Panc1 (cell line): ENCODE data around the gene EXT2. TPM values are rescaled to one million over a fixed set of nuclear protein-coding genes. Genes with fewer than 3 reads are reported as not detected.

Source experiments
- ATAC-seq: fragments of 200-7000 bp; cut with Tn5 transposase; 2 replicates; pipeline ENCODE4 v1.9.1; 2020; ENCODE audit warnings: mild to moderate bottlenecking, moderate library complexity
- BruUV-seq: library from RNA; stranded (reverse); fragments of 400-500 nt; replicated peaks from 2 replicates; lab custom pipeline; 2021; lab: Mats Ljungman, UMichigan
- CTCF ChIA-PET: fragments of 300-600 bp; sonication (Branson Sonifier 250); formaldehyde crosslinking; loops from one replicate; lab custom pipeline; 2022; ENCODE audit warnings: antibody characterized with exemption; lab: Charles Lee
- POLR2A ChIA-PET: fragments of 300-600 bp; sonication (Branson Sonifier 250); formaldehyde crosslinking; loops from one replicate; lab custom pipeline; 2022; ENCODE audit warnings: antibody characterized with exemption; lab: Charles Lee
- DNase-seq: peaks from one replicate; pipeline ENCODE4 v3.0.0-alpha.2; 2010; ENCODE audit warnings: low read depth, low spot score
- H3K27ac ChIP-seq: 2 replicates; pipeline ENCODE4 v1.5.1; 2011; ENCODE audit warnings: mild to moderate bottlenecking, low read length, inconsistent platforms
- H3K27me3 ChIP-seq: fragments of 200-500 bp; sonication (Bioruptor generic); 2 replicates; pipeline ENCODE4 v1.6.0; 2014; ENCODE audit warnings: low read length, inconsistent platforms; ENCODE audit not compliant: control insufficient read depth, insufficient read depth
- H3K36me3 ChIP-seq: fragments of 200-500 bp; sonication (Bioruptor generic); 2 replicates; pipeline ENCODE4 v1.5.1; 2014; ENCODE audit warnings: inconsistent platforms, mild to moderate bottlenecking, low read length, moderate library complexity; ENCODE audit not compliant: control insufficient read depth, insufficient read depth
- H3K4me1 ChIP-seq: 2 replicates; pipeline ENCODE4 v1.5.1; 2011; ENCODE audit warnings: inconsistent platforms, mild to moderate bottlenecking, low read length, moderate library complexity; ENCODE audit not compliant: control insufficient read depth, insufficient read depth
- H3K4me3 ChIP-seq, 2 experiments: 2 replicates each; pipeline ENCODE4 v1.5.1; 2011 to 2012; ENCODE audit warnings: low read depth in 2 of 2, low read length in 2 of 2, mild to moderate bottlenecking in 2 of 2, inconsistent platforms in 1 of 2, moderate library complexity in 1 of 2
- H3K9me3 ChIP-seq: fragments of 200-500 bp; sonication (Bioruptor generic); 2 replicates; pipeline ENCODE4 v1.5.1; 2014; ENCODE audit warnings: low read depth, mild to moderate bottlenecking, inconsistent platforms, low read length, moderate library complexity; ENCODE audit not compliant: control insufficient read depth, insufficient read depth
- POLR2AphosphoS5 ChIP-seq: IDR thresholded peaks from 2 replicates; pipeline ENCODE4 v1.6.1; 2012; ENCODE audit warnings: mild to moderate bottlenecking, low read depth, low read length, moderate library complexity
- SIN3A ChIP-seq: IDR thresholded peaks from 2 replicates; pipeline ENCODE4 v1.6.1; 2012; ENCODE audit warnings: low read depth, mild to moderate bottlenecking, low read length, moderate library complexity, borderline replicate concordance; ENCODE audit not compliant: insufficient read depth
- TCF7L2 ChIP-seq: IDR thresholded peaks from 2 replicates; pipeline ENCODE4 v1.6.1; 2011; ENCODE audit warnings: mild to moderate bottlenecking, low read depth, low read length, inconsistent platforms
- in situ Hi-C: cut with HindIII; loops from 2 replicates; pipeline ENCODE4 v1.10.0; 2016; ENCODE audit warnings: low sequenced_read_pairs, low pct_unique_long_range_greater_than_20kb
- intact Hi-C: fragments of 100-400 bp; cut with micrococcal nuclease; formaldehyde crosslinking; loops from one replicate; pipeline ENCODE4 v1.10.0; 2022; ENCODE audit not compliant: unreplicated experiment
- total RNA-seq: library from RNA; stranded (reverse); gene quantifications from one replicate; pipeline ENCODE4 v1.2.1, GENCODE V29; 2021; ENCODE audit not compliant: unreplicated experiment
- TF ChIP-seq, protein P1 (sequence below), 2 experiments: IDR thresholded peaks; 2 replicates each; pipeline ENCODE4 v1.6.1; 2011 to 2012; ENCODE audit warnings: low read depth in 2 of 2, control low read depth in 1 of 2, low read length in 1 of 2, mild to moderate bottlenecking in 1 of 2, moderate library complexity in 1 of 2; ENCODE audit not compliant: insufficient read depth in 1 of 2
- TF ChIP-seq, protein P2 (sequence below): fragments of 450-650 bp; IDR thresholded peaks from 2 replicates; pipeline ENCODE4 v1.5.1; 2017; ENCODE audit warnings: mild to moderate bottlenecking

The EXT2 gene
- total RNA-seq, 1 experiment from 2014 or later = 57.5 TPM

DNA sequence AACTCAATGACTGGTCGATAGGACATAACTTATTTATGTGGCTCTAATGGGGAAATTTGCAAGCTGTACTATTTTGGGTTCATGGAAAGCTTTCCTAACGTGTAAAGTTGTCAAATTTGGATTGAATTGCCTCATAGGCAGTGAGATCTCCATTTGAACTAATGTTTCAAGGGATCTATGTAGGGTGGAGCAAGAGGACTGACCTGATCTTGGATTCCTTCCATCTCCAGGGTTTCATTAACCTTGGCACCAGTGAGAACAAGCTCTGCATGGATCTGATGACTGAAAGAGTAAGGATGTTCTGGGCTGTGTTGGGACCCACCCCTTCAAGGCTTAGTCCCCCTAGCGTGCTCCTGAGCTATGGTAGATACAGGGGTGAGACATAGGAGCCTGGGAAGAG lies 45.6 kb upstream of the EXT2 start:
- DNase-seq = no peak
- Histone ChIP-seq H3K4me3 (no peak overlapping the region), H3K4me1 (no peaks in the 10 kb centered on the region), H3K27ac (no peak overlapping the region), H3K27me3 (no peaks in the 10 kb centered on the region), H3K36me3 (no peaks in the 10 kb centered on the region), H3K9me3 (no peaks in the 10 kb centered on the region)
- TF ChIP-seq, protein P1, sequence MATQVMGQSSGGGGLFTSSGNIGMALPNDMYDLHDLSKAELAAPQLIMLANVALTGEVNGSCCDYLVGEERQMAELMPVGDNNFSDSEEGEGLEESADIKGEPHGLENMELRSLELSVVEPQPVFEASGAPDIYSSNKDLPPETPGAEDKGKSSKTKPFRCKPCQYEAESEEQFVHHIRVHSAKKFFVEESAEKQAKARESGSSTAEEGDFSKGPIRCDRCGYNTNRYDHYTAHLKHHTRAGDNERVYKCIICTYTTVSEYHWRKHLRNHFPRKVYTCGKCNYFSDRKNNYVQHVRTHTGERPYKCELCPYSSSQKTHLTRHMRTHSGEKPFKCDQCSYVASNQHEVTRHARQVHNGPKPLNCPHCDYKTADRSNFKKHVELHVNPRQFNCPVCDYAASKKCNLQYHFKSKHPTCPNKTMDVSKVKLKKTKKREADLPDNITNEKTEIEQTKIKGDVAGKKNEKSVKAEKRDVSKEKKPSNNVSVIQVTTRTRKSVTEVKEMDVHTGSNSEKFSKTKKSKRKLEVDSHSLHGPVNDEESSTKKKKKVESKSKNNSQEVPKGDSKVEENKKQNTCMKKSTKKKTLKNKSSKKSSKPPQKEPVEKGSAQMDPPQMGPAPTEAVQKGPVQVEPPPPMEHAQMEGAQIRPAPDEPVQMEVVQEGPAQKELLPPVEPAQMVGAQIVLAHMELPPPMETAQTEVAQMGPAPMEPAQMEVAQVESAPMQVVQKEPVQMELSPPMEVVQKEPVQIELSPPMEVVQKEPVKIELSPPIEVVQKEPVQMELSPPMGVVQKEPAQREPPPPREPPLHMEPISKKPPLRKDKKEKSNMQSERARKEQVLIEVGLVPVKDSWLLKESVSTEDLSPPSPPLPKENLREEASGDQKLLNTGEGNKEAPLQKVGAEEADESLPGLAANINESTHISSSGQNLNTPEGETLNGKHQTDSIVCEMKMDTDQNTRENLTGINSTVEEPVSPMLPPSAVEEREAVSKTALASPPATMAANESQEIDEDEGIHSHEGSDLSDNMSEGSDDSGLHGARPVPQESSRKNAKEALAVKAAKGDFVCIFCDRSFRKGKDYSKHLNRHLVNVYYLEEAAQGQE (IDR thresholded peaks at IDR 0.05; ENCODE audit: insufficient read depth in 1 of 2, low read depth in 2 of 2, low read length in 1 of 2) = no peak
- TF ChIP-seq SIN3A (no peak), TCF7L2 (no peak), POLR2AphosphoS5 (no peak)
- TF ChIP-seq, protein P2, sequence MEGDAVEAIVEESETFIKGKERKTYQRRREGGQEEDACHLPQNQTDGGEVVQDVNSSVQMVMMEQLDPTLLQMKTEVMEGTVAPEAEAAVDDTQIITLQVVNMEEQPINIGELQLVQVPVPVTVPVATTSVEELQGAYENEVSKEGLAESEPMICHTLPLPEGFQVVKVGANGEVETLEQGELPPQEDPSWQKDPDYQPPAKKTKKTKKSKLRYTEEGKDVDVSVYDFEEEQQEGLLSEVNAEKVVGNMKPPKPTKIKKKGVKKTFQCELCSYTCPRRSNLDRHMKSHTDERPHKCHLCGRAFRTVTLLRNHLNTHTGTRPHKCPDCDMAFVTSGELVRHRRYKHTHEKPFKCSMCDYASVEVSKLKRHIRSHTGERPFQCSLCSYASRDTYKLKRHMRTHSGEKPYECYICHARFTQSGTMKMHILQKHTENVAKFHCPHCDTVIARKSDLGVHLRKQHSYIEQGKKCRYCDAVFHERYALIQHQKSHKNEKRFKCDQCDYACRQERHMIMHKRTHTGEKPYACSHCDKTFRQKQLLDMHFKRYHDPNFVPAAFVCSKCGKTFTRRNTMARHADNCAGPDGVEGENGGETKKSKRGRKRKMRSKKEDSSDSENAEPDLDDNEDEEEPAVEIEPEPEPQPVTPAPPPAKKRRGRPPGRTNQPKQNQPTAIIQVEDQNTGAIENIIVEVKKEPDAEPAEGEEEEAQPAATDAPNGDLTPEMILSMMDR = no peak
- intact Hi-C loops (no loop called here), in situ Hi-C loops (no loop called here)
- CTCF ChIA-PET = no interaction called here
- ATAC-seq = no peak
- POLR2A ChIA-PET = interaction anchor here (0.6 kb wide), 1 partner anchor 175 kb away, joined by 5 read pairs; no protein-coding TSS in a partner anchor
- no TSS peak for BruUV-seq

DNA sequence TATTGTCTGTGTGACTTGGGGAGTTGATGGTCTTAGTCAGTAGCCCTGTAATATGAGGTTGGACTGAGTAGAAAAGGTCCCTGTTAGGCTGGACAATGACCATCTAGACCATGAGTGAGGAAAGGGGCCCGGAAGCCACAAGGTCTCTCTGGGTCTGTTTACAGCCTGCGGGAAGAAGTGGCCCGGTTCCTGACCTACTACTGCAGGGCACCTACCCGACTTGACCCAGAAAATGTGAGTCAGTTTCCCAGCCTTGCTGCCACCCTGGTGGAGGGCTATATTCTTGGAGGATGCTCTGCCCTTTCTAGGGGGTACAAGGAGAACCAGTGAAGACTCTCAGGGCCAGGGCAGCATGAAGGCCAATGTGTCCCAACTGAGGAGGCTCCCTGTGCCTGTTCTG lies 44.3 kb upstream of the EXT2 start:
- BruUV-seq = no TSS peak
- ChIA-PET POLR2A (interaction anchor here (0.7 kb wide), 1 partner anchor 85 kb away, joined by 4 read pairs; no protein-coding TSS in a partner anchor), CTCF (no interaction called here)
- Histone ChIP-seq H3K4me1 (no peaks in the 10 kb centered on the region), H3K9me3 (no peaks in the 10 kb centered on the region), H3K27me3 (no peaks in the 10 kb centered on the region), H3K4me3 (no peak overlapping the region), H3K27ac (no peak overlapping the region), H3K36me3 (no peaks in the 10 kb centered on the region)
- intact Hi-C loops = no loop called here
- ATAC-seq (no peak), DNase-seq (no peak)
- TF ChIP-seq SIN3A (no peak), POLR2AphosphoS5 (no peak), TCF7L2 (no peak)
- TF ChIP-seq, protein P1 (IDR thresholded peaks at IDR 0.05; ENCODE audit: insufficient read depth in 1 of 2, low read depth in 2 of 2, low read length in 1 of 2) = no peak
- TF ChIP-seq, protein P2 = no peak
- in situ Hi-C loops = no loop called here
